Ecto neural progenitor cell (in vitro differentiated cells): ENCODE measurements around the gene EME1.
"Not testable (repeated sequence)": the region's sequence is repeated elsewhere in the genome, so short reads cannot be mapped to it uniquely, and the experiment has no call there.

Experiments
- DNase-seq: peaks from one replicate; pipeline ENCODE4 v3.0.0-alpha.2; 2018; ENCODE audit warnings: low spot score

Gene EME1

DNA sequence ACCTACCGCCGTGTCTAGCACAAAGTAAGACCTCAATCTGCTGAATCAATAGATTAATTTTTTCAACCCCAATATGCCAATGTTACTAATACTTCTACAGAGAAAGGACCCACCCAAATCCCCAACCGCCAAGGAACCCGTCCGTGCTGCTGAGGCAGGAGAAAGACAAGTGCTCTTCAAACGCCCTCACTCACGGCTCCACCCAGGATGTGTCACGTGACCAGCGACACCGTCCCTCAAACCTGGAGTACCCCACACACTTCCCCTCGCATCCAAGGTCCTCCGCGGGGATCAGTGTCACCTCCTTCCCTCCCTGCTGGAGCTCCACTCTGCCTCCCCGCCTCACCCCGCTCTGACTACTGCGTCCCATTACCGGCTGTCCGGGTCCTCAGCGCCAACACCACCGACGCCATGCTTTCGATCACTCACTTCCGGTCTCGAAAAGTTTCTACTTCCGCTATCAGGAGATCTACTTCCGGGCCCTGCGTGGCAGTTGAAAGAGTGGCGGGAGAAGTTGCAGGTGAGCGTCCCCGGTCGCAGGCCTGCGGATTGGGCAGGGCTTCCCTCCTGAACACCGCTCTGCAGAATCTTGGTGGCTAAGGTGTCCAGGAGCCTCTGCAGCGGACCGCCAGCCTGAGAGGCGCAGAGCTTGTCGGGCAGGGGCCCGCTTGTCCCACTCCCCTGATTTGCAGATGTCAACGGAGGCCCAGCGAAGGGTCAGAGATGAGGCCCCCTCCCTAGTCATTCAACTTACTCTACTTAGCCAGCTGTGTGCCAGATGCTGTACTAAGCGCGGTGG, at the start of gene EME1, which contains the start of gene MRPL27:
Gene EME1 (plus strand): TSS at position 472 of the 799 bp plus-strand sequence. CDS start 1,980 bp downstream, outside the sequence.
Gene MRPL27 (minus strand): TSS at position 427 of the 799 bp plus-strand sequence. CDS start 14 bp downstream, at position 413.
- DNase-seq = peak; percentile 93

DNA sequence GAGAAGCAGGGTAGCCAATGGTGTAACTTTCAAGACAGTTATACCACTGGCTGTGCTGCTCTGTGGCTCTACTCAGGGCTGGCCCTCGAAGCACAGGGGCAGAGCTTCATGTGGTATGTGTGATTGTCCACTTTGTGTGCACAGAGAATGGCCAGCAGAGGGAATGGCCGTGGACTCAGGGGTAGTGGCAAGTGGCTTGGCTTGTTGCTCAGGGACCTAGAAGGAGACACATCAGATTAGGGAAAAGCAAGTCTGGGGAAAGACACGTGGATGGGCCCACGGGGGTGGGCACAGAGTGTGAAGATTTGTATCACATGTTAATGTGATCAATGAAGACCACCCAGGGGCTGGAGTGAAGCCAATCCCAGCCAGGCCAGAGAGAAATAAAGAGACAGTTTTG, 47.1 kb upstream of the EME1 start:
- DNase-seq = no peak

GRCh38 chr17:50326831-50327364, 46.1 kb upstream of the EME1 start:
- DNase-seq = no peak

- DNase-seq = no peak
Measured at GRCh38 chr17:50328363-50329325, 44.4 kb upstream of the EME1 start.

DNA sequence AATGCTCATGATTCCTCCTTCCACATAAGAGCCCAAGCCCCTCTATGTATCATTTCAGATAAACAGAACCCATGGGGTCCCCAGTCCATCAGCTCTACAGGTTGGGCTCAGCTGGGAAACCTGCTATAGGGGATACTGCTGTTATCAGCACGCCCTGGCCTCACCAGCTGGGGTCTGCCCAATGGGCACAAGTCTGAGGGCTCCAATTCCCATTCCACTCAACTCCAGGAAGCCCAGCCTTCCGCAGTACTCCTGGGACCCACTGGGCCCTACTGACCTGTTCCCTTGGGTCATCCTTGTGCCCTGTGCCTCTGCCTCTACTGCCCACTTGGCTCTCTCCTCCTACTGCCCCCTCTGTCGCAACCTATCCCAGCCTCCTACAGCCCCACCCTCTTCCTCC, 43.3 kb upstream of the EME1 start:
- no peak for DNase-seq

DNA sequence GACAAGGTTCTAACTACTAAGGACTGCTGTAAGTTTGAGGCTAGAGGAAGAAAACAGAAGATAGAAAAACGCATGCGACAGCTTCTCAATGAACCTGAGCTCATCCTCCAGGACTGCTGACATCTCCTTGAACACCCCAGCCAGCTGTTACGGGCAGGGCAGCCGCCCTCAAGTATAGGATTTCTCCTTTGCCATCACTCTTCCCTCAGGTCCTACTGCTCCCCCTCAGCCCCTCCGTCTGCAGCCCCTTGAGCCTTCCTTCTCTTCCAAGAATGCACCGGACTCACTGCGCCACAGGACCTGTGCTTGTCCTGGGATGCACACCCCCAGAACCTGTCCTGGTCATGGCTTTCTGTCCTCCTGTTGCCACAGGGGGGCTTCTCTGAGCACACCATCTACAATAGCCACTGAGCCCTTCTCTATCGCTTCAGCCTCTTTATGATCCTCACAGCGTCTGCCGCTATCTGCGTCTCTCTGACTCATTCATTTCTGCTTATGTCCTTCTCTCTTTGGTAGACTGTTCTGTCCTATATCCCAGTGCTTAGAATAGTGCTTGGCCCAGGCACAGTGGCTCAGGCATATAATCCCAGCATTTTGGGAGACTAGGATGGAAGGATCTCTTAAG, 42.8 kb upstream of the EME1 start:
- DNase-seq = no peak

DNA sequence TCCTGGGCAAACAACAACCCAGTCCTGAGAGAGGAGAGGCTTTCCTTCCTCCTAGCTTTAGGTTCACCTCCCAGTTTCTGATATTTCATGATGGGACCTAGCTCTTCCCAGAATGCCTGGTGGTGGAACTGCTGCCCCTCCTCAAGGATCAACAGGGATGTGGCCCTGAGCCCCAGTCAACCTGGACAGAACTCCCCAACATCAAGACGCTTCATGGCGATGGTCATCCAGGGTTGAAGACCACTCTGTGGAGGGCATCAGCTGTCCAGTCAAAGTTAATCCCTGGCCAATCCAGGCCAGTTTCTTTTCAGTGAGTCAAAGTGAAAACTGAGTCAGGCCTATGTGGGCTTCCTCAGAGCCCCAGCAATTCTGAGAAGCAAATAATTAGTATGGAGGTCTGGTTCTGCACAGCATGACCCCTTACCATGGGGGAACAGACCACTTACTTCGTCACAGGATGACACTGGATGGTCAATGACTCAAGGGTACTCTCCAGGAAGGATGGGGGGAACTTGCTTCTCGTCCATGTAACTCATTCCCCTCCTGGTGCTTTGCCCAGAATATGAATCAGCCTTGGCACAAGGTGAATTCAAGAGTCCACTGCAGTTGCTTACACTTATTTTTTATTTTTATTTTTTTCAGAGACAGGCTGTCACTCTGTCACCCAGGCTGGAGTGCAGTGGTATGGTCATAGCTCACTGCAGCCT, 41.8 kb upstream of the EME1 start:
- no peak for DNase-seq

DNA sequence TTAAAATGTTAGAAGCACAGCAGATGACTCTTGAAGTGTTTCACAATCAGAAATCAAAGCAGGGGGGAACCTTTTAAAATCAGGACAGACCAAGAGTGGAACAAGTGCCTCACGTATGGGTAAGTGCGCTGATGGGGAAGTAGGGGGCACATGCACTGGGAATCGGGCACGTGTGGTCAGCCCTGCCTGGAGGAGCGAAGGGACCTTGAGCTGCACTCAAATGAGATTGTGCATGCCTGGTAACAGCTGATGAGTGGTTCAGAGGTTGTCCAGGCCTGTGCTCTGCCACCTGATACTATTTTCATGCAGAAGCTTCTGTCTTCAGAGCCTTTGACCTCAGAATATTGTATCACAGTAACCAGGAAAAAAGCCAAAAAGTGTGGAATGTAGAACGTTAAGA, 40.8 kb upstream of the EME1 start:
- DNase-seq = no peak

DNA sequence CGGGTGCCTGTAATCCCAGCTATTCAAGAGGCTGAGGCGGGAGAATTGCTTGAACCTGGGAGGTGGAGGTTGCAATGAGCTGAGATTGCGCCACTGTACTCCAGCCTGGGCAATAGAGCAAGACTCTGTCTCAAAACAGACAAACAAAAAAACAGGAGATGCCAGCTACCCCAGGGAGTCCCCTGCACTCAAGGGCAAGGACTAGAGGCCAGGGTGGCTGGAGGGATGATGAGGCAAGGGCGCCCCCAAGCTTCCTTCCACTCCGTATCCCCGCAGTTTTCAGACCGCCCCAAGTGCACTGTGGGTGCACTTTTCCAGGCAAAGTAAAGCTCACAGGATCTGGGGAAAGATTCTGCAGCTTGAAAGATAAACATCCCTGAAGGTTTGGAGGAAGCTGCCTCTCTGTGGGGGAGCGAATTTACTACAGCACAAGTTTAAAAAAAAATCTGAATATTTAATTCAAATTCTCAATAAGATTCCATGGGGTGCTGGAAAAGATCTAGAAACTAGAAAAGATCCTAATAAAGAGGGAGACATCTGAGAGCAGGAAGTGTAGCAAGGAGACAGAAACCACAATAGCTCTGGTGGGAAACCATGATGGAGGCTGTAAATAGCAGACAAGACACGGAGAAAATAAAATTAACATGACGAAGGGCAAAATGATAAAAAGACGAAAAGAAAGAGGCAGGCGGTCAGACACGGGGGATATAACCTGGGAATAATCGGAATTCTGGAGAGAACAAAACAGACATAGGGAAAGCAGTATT, 39.6 kb upstream of the EME1 start:
- not testable (repeated sequence) for DNase-seq

- DNase-seq = no peak
Measured at GRCh38 chr17:50337956-50338355, 35.1 kb upstream of the EME1 start.

GRCh38 chr17:50338645-50339044, 34.4 kb upstream of the EME1 start:
- DNase-seq = no peak

GRCh38 chr17:50339381-50339780, 33.6 kb upstream of the EME1 start:
- no peak for DNase-seq

DNA sequence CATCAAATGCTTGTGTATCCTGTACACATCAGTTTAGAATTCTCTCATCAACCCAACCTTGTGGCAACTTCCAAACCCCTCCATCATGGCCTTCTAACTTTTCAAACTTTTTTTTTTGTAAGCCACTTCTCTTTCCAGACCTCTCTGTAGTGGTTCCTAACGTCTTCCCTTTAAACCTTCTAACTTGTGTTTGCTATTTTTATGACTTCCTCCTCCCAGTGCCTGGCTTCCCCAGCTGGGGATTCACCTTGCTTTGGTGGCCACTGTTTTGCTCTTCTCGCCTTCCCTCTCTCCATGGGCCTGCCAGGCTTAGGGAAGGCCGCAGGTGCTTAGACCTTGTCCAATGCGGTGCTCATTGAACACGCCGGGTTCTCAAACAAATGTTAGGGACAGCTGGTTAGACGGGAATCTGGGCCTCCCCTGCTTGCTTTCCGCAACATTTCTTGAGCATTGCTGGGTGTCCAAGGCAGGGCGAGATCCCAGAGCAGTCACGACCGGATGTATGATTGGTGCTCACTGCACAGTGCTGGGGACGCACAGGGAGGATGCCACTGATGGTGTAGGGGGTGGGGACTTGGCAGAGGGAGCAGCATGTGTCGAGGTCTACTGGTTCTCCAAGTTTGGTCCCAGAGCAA, 28.2 kb upstream of the EME1 start:
- no peak for DNase-seq

- peak; percentile 94 for DNase-seq
Measured at GRCh38 chr17:50345432-50346312, 27.4 kb upstream of the EME1 start, which contains the start of gene XYLT2. TSS of gene XYLT2 (plus strand) at chr17:50346126. CDS start at chr17:50346141, 15 bp downstream.

DNA sequence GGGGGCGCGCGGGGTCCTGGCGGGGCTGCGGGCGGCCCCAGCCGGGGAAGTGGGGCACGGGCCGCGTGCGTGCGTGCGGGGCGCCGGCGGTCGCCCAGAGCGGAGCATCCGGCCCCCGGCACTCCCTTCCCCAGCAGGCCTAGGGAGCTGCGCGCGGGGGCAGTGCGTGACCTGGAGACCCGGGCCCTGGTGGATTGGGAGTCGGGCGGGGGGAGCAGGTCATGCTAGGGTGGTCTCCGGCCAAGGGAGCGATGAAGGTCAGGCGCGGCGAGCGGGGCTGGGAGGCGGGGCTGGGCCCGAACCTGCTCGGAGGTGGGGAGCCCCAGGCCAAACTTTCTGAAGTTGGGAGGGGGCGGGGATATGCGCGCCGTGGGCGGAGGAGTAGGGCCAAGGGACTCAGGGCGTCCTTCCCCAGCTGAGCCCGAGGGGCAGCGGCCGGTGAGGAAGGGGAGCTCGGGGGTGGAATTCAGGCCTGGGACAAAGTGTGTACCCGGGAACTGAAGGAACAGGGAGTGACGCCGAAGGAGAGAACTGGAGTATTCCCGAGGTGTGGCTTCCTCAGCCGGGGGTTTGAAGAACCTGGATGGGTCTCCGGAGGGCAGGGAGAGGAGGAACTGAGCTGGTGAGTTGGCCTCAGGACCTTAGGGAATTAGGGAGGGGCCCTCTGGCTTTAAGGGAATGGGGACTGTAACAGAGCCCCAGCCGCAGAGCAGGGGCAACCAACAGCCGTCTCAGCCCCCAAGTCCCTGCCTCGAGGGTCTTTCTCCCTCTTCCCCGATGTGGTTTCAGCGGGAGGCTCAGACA, 26.5 kb upstream of the EME1 start:
- peak; percentile 85 for DNase-seq

GRCh38 chr17:50347117-50347893, 25.7 kb upstream of the EME1 start:
- no peak for DNase-seq

DNA sequence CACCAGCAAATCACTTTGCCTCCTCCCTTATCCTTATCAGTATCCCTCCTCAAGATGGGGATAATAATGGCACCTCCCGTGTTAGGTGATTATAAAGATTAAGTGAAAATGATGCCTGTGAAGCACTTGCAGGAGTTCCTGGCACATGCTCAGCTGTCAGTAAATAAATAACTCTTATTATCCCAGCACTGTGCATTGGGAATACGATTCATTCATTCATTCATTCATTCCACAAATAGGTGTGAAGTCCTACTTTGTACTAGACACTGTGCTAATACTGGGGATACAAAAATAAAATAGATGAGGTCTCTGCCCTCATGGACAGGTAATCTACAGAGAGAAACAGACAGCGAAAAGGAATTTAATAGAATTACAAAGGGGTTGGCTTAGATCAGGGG, 25.1 kb upstream of the EME1 start:
- DNase-seq = no peak
